HG03095 (cell line): ENCODE results near the gene GRID1.
A peak's percentile ranks its signal among the peaks of the same experiment; 100 is the strongest.
"Not testable (repeated sequence)": the region's sequence is repeated elsewhere in the genome, so short reads cannot be mapped to it uniquely, and the experiment has no call there.

Experiments used
- ATAC-seq: cut with Tn5 transposase; IDR thresholded peaks from one replicate; pipeline ENCODE4 v1.9.1; 2021; ENCODE audit warnings: moderate library complexity; ENCODE audit not compliant: unreplicated experiment

GRID1 gene

GRCh38 chr10:86392723-86393094, 26.1 kb upstream of the GRID1 start:
- ATAC-seq, result peak; percentile 63

DNA sequence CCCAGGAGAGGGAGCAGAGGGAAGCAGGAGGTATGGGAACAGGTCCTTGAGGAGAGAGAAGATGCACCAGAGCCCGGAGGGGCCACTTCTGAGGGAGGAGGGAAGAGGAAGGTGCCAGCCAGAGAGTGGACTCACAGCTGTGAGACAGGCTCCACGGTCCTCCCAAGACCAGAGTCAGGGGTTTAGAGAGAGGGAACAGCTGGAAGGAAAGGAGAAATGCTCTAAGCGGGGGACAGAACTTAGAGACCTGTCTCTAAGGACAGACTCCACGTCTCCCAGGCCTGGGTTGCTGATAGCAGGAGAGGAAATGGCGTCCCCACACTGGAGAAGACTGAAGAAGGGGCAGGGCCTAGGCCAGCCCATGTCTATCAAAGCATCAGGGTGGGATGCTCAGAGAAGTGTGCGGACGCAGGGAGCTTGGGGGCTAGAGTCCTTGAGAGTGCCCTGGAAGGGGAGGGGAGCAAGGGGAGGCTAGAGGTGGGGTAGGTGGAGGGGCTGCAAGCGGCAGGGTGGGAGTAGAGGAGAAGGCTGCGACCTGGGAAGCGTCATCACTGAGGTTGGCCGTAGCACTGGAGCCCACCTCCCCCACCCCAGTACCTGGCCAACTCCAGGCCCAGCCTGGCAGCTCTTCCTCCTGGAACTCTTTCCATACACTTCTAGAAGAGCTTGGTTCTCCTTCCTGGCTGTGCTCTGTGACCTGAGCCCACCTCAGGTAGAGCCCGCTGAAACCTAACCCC, 25.6 kb upstream of the GRID1 start:
- ATAC-seq, result peak; percentile 1

DNA sequence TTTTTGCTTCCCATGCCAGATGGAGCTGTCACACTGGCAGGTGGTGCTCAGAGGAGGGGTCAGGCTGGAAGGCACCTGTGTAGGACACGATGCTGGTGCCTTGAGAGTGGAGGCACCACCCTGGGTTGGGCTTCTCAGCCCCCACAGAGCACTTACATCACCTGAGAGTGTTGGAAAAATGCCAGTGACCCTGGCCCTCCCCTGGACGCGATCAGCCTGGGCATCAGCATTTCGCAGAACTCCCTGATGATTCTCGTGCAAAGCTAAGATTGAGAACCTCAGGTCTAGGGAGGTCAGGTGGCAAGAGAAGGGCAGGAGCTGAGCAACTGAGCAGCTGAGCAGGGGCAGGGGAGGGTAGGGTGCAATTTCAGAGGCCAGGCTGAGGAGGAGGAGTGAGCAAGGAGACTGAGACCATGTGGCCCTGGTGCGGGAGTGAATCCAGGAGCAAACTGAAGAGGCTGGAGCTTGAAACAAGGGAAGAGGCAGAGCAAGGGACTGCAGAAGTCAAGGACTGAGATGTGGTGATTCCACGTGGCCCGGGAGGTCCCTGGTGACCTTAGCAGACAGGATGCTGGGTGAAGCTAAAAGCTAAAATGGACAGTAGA, 24.7 kb upstream of the GRID1 start:
- no peak for ATAC-seq

- no peak for ATAC-seq
These were observed 23.9 kb upstream of the GRID1 start for GRCh38 chr10:86390337-86391120.

- peak; percentile 64 for ATAC-seq
These were observed 23.0 kb upstream of the GRID1 start for GRCh38 chr10:86389441-86390193.

DNA sequence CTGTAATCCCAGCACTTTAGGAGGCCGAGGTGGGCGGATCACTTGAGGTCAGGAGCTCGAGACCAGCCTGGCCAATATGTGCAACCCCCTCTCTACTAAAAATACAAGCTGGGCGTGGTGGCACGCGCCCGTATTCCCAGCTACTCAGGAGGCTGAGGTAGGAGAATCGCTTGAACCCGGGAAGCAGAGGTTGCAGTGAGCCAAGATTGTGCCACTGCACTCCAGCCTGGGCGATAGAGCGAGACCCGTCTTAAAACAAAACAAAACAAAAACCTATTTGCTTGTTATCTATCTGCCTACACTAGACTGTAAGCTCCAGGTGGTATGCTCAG, 22.5 kb upstream of the GRID1 start:
- ATAC-seq, result not testable (repeated sequence)

DNA sequence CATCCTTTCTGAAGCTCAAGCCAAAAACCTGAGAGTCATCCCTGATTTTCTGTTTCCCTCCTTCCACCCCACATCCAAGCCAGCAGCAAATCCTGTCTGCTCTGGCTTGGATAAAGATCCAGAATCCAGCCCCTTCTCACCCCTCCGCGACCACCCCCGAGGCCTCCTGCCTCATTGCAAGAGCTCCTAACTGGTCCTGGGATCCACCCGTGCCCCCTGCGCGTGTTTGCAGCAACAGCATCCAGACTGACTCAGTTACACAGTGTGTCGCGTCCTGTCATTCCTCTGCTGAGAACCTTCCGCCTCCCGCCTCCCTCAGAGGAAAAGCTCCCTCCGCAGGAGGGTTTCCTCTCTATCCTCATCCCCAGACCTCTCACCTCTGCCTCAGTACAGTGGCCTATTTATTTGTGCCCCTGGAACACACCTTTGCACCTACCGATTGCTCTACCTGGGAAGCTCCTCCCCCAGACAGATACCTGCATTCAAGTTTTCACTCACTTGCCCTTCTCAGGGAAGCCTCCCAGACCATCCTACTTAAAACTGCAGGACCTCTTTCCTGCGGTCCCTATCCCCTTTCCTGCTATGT, 21.6 kb upstream of the GRID1 start:
- ATAC-seq, result no peak

- ATAC-seq, result no peak
These were observed 20.7 kb upstream of the GRID1 start for GRCh38 chr10:86387178-86387794.

GRCh38 chr10:86385806-86386205, 19.2 kb upstream of the GRID1 start:
- no peak for ATAC-seq

- ATAC-seq, result no peak
These were observed 11.2 kb upstream of the GRID1 start for GRCh38 chr10:86377797-86378146.

DNA sequence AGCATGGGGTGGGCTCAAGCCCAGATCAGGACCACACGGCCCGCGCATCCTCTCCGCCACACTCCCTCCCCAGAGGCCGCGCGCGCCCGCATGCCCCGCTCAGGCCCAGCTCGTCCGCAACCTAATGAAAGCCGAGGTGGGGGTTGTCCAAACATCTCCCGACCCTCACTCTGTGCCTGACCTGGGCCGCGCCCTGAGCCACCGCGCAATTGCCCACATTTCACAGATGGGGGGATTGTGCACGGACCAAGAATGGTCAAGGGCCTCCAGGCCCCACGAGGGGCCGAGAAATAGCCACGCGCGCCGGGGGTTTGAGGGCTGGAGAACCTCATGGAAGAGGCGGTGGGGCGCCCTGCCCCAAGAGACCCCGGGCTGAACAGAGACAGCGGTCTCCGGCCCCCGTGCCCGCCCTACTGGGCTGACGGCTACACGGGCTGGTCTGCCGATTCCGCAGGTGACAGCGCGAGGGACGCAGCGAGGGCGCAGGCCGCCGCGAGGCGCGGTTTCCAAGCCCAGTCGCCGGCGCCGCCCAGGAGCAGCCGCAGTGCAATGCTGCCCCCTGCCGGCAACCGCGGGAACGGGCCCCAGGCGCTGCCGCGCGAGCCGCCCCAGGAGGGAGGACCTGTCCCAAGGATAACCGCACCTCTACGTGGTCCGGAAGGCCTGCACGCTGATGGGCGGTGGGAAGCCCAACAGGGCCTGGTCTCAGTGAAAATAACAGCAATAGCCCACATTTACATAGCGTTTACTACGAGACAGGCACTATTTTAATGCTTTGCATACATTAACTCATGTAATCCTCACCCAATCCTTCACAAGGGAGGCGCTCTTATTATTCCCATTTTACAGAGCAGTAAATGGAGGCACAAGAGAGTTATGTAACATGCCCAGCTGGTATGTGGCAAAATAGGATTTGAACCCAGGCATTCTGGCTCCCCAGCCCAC, 10.5 kb upstream of the GRID1 start:
- peak; percentile 94 for ATAC-seq

DNA sequence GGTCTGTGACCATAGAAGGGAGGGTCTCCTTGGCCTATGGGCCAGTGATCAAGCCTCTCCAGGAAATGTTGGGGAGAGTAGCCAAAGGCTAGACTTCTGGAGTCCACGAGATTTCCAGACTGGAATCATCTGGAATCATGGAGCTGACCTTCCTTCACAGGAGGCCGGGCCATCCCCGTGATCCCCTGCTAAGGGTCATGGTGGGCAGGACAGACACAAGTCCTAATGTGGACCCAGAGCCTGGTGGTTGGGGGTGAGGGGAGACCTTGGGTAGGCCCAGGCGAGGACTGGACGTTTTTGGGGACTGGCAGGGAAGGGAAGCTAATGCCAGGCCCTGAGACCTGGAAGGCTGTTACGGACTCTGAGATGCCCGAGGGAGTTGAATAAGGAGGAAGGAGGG, 9.8 kb upstream of the GRID1 start:
- ATAC-seq, result no peak

DNA sequence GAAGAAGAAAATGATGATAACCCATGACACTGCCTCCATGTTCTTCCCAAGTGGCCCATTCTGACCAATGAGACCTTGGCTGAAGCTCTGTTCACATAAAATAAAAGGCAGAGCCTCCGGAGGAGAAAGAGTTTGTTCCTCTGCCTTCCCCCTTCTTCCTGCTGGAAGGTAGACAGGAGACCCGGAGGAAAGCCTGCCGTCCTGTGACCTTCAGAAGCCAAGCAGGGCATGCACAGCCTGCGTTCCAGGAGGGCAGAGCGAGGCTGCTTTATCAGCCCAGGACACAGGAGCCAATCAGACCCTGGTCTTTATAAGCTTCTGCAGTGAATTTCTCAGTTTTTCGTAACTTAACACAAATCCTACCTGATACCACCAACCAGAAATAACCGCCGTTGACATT, 8.6 kb upstream of the GRID1 start:
- ATAC-seq, result no peak

GRCh38 chr10:86374664-86375063, 8.1 kb upstream of the GRID1 start:
- ATAC-seq, result no peak

- no peak for ATAC-seq
These were observed 7.2 kb upstream of the GRID1 start for GRCh38 chr10:86373828-86374227.

DNA sequence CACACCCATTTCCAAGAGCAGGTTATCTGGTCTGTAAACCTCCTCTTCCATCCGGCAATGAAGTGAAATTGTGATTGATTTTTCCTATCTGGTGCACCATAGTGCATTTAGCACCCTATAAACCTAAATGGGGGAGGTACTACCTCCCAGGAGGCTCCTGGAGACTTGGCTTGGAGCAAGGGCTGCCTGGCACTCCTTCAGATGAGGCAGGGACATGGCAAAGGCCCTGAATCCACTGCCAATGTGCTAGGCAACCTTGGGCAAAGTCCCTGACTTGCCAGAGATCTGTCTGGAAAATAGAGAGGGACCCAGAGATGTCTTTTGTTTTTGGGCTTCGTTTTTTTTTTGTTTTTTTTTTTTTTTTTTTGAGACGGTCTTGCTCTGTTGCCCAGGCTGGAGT, 6.7 kb upstream of the GRID1 start:
- no peak for ATAC-seq

- ATAC-seq, result no peak
These were observed 6.2 kb upstream of the GRID1 start for GRCh38 chr10:86372784-86373239.

GRCh38 chr10:86372119-86372783, 5.7 kb upstream of the GRID1 start:
- no peak for ATAC-seq

GRCh38 chr10:86371691-86372090, 5.1 kb upstream of the GRID1 start:
- ATAC-seq, result no peak
